Endothelial cell of umbilical vein (primary cell): ENCODE data around the gene PLA2G5. TPM values are rescaled to one million over a fixed set of nuclear protein-coding genes. Genes with fewer than 3 reads are reported as not detected.

Source experiments
- BruUV-seq: library from RNA; stranded (reverse); fragments of 400-500 nt; replicated peaks from 2 replicates; lab custom pipeline; 2021; lab: Mats Ljungman, UMichigan
- CTCF ChIA-PET: fragments of 300-600, 350-600 bp; sonication (Branson Sonifier 250); formaldehyde crosslinking; loops from one replicate; lab custom pipeline; 2021; ENCODE audit warnings: antibody characterized with exemption, inconsistent platforms; lab: Charles Lee
- POLR2A ChIA-PET: fragments of 300-600, 350-600 bp; sonication (Branson Sonifier 250); formaldehyde crosslinking; loops from one replicate; lab custom pipeline; 2021; ENCODE audit warnings: antibody characterized with exemption, inconsistent platforms; lab: Charles Lee
- DNase-seq: peaks from one replicate; pipeline ENCODE4 v3.0.0-alpha.2; 2011; ENCODE audit warnings: low read depth, low spot score
- FAIRE-seq: peaks from 2 replicates; lab custom pipeline; 2011; peaks lifted over from hg19 to GRCh38; lab: Jason Lieb, UNC
- H2AFZ ChIP-seq: 2 replicates; pipeline ENCODE4 v1.6.0; 2012; ENCODE audit warnings: low read depth, low read length, control low read depth, inconsistent platforms
- H3K27ac ChIP-seq: 2 replicates; pipeline ENCODE4 v1.5.1; 2011; ENCODE audit warnings: low read depth, mild to moderate bottlenecking, control low read depth, low read length, moderate library complexity; ENCODE audit not compliant: insufficient read depth
- H3K27me3 ChIP-seq, 2 experiments: 2 replicates each; pipeline versions ENCODE4 v1.6.0 to v1.6.1; 2011; ENCODE audit warnings: low read length in 2 of 2, mixed read lengths in 1 of 2; ENCODE audit not compliant: control insufficient read depth in 2 of 2, insufficient read depth in 2 of 2
- H3K36me3 ChIP-seq, 2 experiments: 2 replicates in 1 of 2; 3 replicates in 1 of 2; pipeline ENCODE4 v1.5.1; 2011; ENCODE audit warnings: low read length in 2 of 2, mild to moderate bottlenecking in 1 of 2, moderate library complexity in 1 of 2; ENCODE audit not compliant: control insufficient read depth in 2 of 2, insufficient read depth in 2 of 2; ENCODE audit errors: extremely low read depth in 1 of 2
- H3K4me1 ChIP-seq: 3 replicates; pipeline ENCODE4 v1.5.1; 2011; ENCODE audit warnings: mild to moderate bottlenecking, low read length; ENCODE audit not compliant: control insufficient read depth, insufficient read depth; ENCODE audit errors: extremely low read depth
- H3K4me2 ChIP-seq: 2 replicates; pipeline ENCODE4 v1.6.1; 2011; ENCODE audit warnings: low read length, control low read depth, mixed read lengths; ENCODE audit not compliant: insufficient read depth
- H3K4me3 ChIP-seq, 3 experiments: fragments of 200-600 bp in 1 of 3; sonication (generic), shearing (Covaris generic) in 1 of 3; replicated peaks in 1 of 3; 2 replicates each; pipeline ENCODE4 v1.5.1; 2011 to 2016; ENCODE audit warnings: control low read depth in 3 of 3, low read length in 3 of 3, mild to moderate bottlenecking in 2 of 3, inconsistent platforms in 1 of 3, low read depth in 1 of 3, moderate library complexity in 1 of 3; ENCODE audit not compliant: insufficient read depth in 1 of 3
- H3K79me2 ChIP-seq: 2 replicates; pipeline ENCODE4 v1.6.0; 2012; ENCODE audit warnings: low read length, inconsistent platforms; ENCODE audit not compliant: control insufficient read depth, insufficient read depth
- H3K9ac ChIP-seq: replicated peaks from 2 replicates; pipeline ENCODE3; 2011; ENCODE audit warnings: low read length, control low read depth; ENCODE audit not compliant: insufficient read depth; ENCODE audit errors: extremely low read depth
- H3K9me1 ChIP-seq: replicated peaks from 3 replicates; pipeline ENCODE4 v1.6.0; 2011; ENCODE audit warnings: mild to moderate bottlenecking, low read length; ENCODE audit not compliant: control insufficient read depth, insufficient read depth; ENCODE audit errors: extremely low read depth
- H3K9me3 ChIP-seq: replicated peaks from 2 replicates; pipeline ENCODE4 v1.5.1; 2012; ENCODE audit warnings: low read length, inconsistent platforms; ENCODE audit not compliant: control insufficient read depth, insufficient read depth
- H4K20me1 ChIP-seq: replicated peaks from 2 replicates; pipeline ENCODE3; 2011; ENCODE audit warnings: mild to moderate bottlenecking, low read length; ENCODE audit not compliant: control insufficient read depth, insufficient read depth; ENCODE audit errors: extremely low read depth
- CTCF ChIP-seq, 2 donors: IDR thresholded peaks; 1 replicate in 1 of 2; 2 replicates in 1 of 2; pipeline ENCODE4 v1.5.1; 2011; ENCODE audit warnings: low read length in 2 of 2, mild to moderate bottlenecking in 2 of 2, moderate library complexity in 2 of 2, control low read depth in 1 of 2, inconsistent platforms in 1 of 2, low read depth in 1 of 2; ENCODE audit not compliant: insufficient read depth in 1 of 2; ENCODE audit errors: extremely low read depth in 1 of 2
- EZH2 ChIP-seq: IDR thresholded peaks from 2 replicates; pipeline ENCODE4 v1.6.1; 2012; ENCODE audit warnings: borderline replicate concordance, low read depth, mild to moderate bottlenecking, moderate library complexity, low read length, inconsistent platforms; ENCODE audit not compliant: severe bottlenecking
- FOS ChIP-seq: IDR thresholded peaks from 2 replicates; pipeline ENCODE4 v1.6.1; 2011; ENCODE audit warnings: mild to moderate bottlenecking, low read length, moderate library complexity, borderline replicate concordance; ENCODE audit not compliant: insufficient read depth
- JUN ChIP-seq: IDR thresholded peaks from 2 replicates; pipeline ENCODE4 v1.6.1; 2011; ENCODE audit warnings: borderline replicate concordance, low read depth; ENCODE audit not compliant: insufficient read length, insufficient read depth
- MAX ChIP-seq: IDR thresholded peaks from 2 replicates; pipeline ENCODE4 v1.6.1; 2011; ENCODE audit not compliant: insufficient read depth, insufficient read length
- POLR2A ChIP-seq: IDR thresholded peaks from 2 replicates; pipeline ENCODE4 v1.6.1; 2012; ENCODE audit warnings: low read depth, mild to moderate bottlenecking, control low read depth, low read length
- POLR2AphosphoS5 ChIP-seq: IDR thresholded peaks from 2 replicates; pipeline ENCODE4 v1.6.1; 2012; ENCODE audit warnings: low read depth, mild to moderate bottlenecking, control low read depth, low read length, moderate library complexity; ENCODE audit not compliant: insufficient read depth
- dilution Hi-C: fragments of 300-500 bp; cut with MboI; formaldehyde crosslinking; loops from one replicate; pipeline ENCODE4 v1.15.0; 2019; ENCODE audit warnings: low sequenced_read_pairs; ENCODE audit not compliant: extremely low pct_ligation_motif_present
- intact Hi-C: fragments of 100-400 bp; cut with micrococcal nuclease; formaldehyde crosslinking; loops from one replicate; pipeline ENCODE4 v1.10.0; 2022
- polyA plus RNA-seq, 4 experiments: library from polyadenylated mRNA; depleted of rRNA in 3 of 4; stranded (reverse) in 3 of 4; unstranded in 1 of 4; fragments of >200 nt; gene quantifications; 2 replicates each; pipeline versions ENCODE4 v1.2.1 to v1.2.3, GENCODE V29; 2011 to 2012; ENCODE audit warnings: missing spikeins in 1 of 4
- total RNA-seq: library from RNA; stranded (reverse); gene quantifications from 2 replicates; pipeline ENCODE4 v1.2.3, GENCODE V29; 2021

The PLA2G5 gene
- total and polyA plus RNA-seq, 2 donors (not counting 3 experiments of a cell fraction or from before 2014, with no cell fraction given), result 0.06 TPM; not detected in 1

DNA sequence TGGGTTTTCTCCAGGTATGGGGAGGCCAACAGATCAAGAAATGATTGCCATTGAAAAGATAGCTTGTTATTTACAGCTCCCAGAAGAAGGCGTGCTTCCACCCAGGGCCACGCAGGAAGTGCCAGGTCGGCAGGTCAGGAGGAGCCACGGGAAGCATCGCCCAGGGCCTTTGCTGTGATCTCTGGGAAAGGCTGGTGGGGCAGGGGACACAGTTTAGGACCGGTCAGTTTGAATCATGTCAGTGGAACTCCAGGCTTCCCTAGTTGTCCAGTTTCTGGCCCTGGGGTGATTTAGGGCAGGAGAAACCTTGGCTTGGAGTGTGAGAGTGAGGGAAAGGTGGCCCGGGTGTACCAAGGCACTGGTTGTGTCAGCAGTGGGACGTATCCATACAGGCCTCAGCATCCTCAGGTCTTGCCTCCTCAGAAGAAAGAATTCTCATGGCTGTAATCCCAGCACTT, 11.4 kb downstream of the PLA2G5 start:
- Histone ChIP-seq H3K9me3 (no peaks in the 10 kb centered on the region), H3K27ac (no peak overlapping the region), H3K36me3 (no peaks in the 10 kb centered on the region), H3K9ac (no peak overlapping the region), H3K27me3 (no peaks in the 10 kb centered on the region), H2AFZ (no peak overlapping the region), H4K20me1 (no peaks in the 10 kb centered on the region), H3K4me3 (no peak overlapping the region), H3K9me1 (no peaks in the 10 kb centered on the region), H3K4me1 (peaks cover 6% of the 10 kb centered on the region), H3K4me2 (no peak overlapping the region), H3K79me2 (no peaks in the 10 kb centered on the region)
- DNase-seq (no peak), FAIRE-seq (no peak)
- ChIA-PET POLR2A (interaction anchor here (0.6 kb wide), 1 partner anchor 125 kb away, joined by 5 read pairs; no protein-coding TSS in a partner anchor), CTCF (interaction anchor here (0.9 to 1.2 kb wide), 2 partner anchors 11 to 93 kb away, joined by 3 read pairs; no protein-coding TSS in a partner anchor)
- intact Hi-C loops, result no loop called here
- BruUV-seq, result no TSS peak
- dilution Hi-C loops, result no loop called here
- TF ChIP-seq POLR2A (no peak), EZH2 (no peak), FOS (no peak), MAX (no peak), JUN (no peak), POLR2AphosphoS5 (no peak), CTCF (IDR thresholded peaks at IDR 0.05; ENCODE audit: extremely low read depth in 1 of 2, insufficient read depth in 1 of 2, low read depth in 1 of 2, low read length in 2 of 2) (no peak)
